ENCODE results near the gene PNPLA6.

PNPLA6 gene

GRCh38 chr19:7550987-7551761, 15.7 kb downstream of the PNPLA6 start:
- H3K36me3 Mint-ChIP-seq (ENCODE audit: low read depth): peaks cover 22% of the 10 kb centered on the region
- H3K27ac Mint-ChIP-seq: no peak overlapping the region
- H3K9me3 Mint-ChIP-seq: no peaks in the 10 kb centered on the region
- no peak overlapping the region for H3K4me3 Mint-ChIP-seq
- no peaks in the 10 kb centered on the region for H3K27me3 Mint-ChIP-seq
- peaks cover 10% of the 10 kb centered on the region for H3K4me1 Mint-ChIP-seq (ENCODE audit: low read depth)

- Mint-ChIP-seq H3K9me3 (no peaks in the 10 kb centered on the region), H3K27ac (no peak overlapping the region), H3K4me3 (no peak overlapping the region), H3K27me3 (no peaks in the 10 kb centered on the region), H3K36me3 (ENCODE audit: low read depth) (peaks cover 27% of the 10 kb centered on the region), H3K4me1 (ENCODE audit: low read depth) (no peaks in the 10 kb centered on the region)
These were observed 17.3 kb downstream of the PNPLA6 start for GRCh38 chr19:7552781-7553180.

DNA sequence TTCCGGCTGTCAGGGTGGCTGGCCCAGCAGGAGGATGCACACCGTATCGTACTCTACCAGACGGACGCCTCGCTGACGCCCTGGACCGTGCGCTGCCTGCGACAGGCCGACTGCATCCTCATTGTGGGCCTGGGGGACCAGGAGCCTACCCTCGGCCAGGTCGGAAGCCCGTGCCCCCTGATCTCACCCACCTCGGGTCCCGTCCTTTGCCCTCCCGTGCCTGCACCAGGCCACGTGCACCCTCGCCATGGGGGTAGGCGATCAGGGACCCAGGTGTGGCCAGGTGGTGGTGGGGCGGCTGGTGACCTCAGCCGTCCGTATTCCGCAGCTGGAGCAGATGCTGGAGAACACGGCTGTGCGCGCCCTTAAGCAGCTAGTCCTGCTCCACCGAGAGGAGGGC, 19.0 kb downstream of the PNPLA6 start:
- no peaks in the 10 kb centered on the region for H3K27me3 Mint-ChIP-seq
- H3K9me3 Mint-ChIP-seq: no peaks in the 10 kb centered on the region
- no peaks in the 10 kb centered on the region for H3K4me1 Mint-ChIP-seq (ENCODE audit: low read depth)
- no peak overlapping the region for H3K4me3 Mint-ChIP-seq
- no peak overlapping the region for H3K27ac Mint-ChIP-seq
- peaks cover 36% of the 10 kb centered on the region for H3K36me3 Mint-ChIP-seq (ENCODE audit: low read depth)

DNA sequence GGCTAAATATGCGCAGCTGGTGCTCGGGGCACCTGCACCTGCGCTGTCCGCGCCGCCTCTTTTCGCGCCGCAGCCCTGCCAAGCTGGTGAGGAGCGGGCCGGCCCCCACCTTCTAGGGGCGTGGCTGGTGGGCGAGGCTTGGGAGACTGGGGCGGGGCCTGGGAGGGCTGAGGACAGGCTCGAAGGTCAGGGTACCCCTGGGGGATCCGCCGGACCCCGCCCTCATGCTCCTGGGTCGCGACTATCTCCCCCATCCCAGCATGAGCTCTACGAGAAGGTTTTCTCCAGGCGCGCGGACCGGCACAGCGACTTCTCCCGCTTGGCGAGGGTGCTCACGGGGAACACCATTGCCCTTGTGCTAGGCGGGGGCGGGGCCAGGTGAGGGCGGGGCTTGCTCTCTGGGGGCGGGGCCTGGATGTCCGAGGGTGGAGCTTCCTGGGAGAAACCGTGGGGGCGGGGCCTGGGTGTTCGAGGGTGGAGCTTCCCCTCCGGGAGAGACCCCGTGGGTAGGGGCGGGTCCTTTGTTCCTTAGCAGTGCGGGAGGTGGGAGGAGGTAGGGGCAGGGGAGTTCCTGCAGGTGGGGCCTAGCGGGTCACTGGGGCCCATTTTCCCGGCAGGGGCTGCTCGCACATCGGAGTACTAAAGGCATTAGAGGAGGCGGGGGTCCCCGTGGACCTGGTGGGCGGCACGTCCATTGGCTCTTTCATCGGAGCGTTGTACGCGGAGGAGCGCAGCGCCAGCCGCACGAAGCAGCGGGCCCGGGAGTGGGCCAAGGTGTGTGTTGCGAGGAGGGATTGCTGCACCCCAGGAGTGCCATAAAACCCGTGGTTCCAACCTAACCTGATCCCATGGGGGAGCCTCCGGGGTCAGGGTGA, 19.7 kb downstream of the PNPLA6 start:
- Mint-ChIP-seq H3K4me1 (ENCODE audit: low read depth) (no peaks in the 10 kb centered on the region), H3K4me3 (no peak overlapping the region), H3K9me3 (no peaks in the 10 kb centered on the region), H3K36me3 (ENCODE audit: low read depth) (peaks cover 35% of the 10 kb centered on the region), H3K27me3 (no peaks in the 10 kb centered on the region), H3K27ac (no peak overlapping the region)

DNA sequence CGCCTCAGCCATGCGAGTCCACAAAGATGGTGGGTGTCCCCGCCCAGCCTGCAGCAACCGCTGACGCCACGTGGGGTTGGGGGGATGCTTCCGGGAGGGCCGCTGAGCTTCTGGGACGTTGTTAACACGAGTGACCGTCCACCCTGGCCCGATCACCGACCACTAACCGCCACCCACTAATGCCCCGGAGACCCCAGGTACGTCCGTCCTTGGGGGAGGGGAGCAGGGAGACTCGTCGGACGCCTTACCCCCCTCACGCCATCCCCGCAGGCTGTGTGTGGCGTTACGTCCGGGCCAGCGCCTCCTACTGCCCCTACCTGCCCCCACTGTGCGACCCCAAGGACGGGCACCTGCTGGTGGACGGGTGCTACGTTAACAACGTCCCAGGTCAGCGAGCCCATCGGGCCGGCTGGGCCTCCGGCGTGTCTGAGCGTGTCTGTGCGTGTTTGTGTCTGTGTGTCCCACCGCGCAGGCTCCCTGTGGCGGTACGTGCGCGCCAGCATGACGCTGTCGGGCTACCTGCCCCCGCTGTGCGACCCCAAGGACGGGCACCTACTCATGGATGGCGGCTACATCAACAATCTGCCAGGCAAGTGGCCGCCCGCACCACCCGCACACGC, 21.3 kb downstream of the PNPLA6 start:
- H3K27ac Mint-ChIP-seq: no peak overlapping the region
- H3K4me1 Mint-ChIP-seq (ENCODE audit: low read depth): no peaks in the 10 kb centered on the region
- H3K36me3 Mint-ChIP-seq (ENCODE audit: low read depth): peaks cover 32% of the 10 kb centered on the region
- no peak overlapping the region for H3K4me3 Mint-ChIP-seq
- H3K27me3 Mint-ChIP-seq: no peaks in the 10 kb centered on the region
- H3K9me3 Mint-ChIP-seq: no peaks in the 10 kb centered on the region

DNA sequence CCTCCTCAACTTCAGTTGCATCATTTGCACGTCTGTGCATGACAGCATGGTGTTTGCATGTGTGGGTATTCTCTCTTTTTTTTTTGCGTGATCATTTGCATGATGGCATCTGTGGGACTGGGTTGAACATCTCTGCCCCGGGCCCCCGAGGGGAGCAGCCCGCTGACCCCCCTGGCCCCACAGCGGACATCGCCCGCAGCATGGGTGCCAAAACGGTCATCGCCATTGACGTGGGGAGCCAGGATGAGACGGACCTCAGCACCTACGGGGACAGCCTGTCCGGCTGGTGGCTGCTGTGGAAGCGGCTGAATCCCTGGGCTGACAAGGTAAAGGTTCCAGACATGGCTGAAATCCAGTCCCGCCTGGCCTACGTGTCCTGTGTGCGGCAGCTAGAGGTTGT, 23.1 kb downstream of the PNPLA6 start:
- no peaks in the 10 kb centered on the region for H3K4me1 Mint-ChIP-seq (ENCODE audit: low read depth)
- no peak overlapping the region for H3K27ac Mint-ChIP-seq
- no peaks in the 10 kb centered on the region for H3K27me3 Mint-ChIP-seq
- no peak overlapping the region for H3K4me3 Mint-ChIP-seq
- H3K36me3 Mint-ChIP-seq (ENCODE audit: low read depth): peaks cover 31% of the 10 kb centered on the region
- H3K9me3 Mint-ChIP-seq: no peaks in the 10 kb centered on the region

DNA sequence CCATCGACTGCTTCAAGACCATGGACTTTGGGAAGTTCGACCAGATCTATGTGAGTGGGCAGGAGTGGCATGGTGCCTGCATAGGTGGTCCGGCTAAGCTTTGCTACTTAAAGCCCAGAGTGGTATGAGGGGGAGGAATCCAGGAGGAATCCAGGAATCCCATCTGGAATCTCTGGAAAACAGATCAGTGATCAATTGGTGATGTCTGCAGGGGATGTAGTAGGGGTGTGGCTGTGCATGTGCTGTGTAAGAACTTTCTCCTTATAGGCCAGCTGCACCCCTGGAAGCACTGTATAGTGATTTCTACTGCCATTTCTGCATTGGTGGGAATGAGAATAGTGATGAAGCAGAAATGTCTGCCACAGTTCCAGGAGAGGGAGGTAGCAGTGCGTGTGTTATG, 23.6 kb downstream of the PNPLA6 start:
- no peak overlapping the region for H3K27ac Mint-ChIP-seq
- no peak overlapping the region for H3K4me3 Mint-ChIP-seq
- H3K4me1 Mint-ChIP-seq (ENCODE audit: low read depth): no peaks in the 10 kb centered on the region
- no peaks in the 10 kb centered on the region for H3K9me3 Mint-ChIP-seq
- peaks cover 31% of the 10 kb centered on the region for H3K36me3 Mint-ChIP-seq (ENCODE audit: low read depth)
- H3K27me3 Mint-ChIP-seq: no peaks in the 10 kb centered on the region

GRCh38 chr19:7560255-7560654, 24.7 kb downstream of the PNPLA6 start:
- H3K27ac Mint-ChIP-seq: no peak overlapping the region
- H3K4me3 Mint-ChIP-seq: no peak overlapping the region
- H3K4me1 Mint-ChIP-seq (ENCODE audit: low read depth): no peaks in the 10 kb centered on the region
- no peaks in the 10 kb centered on the region for H3K27me3 Mint-ChIP-seq
- H3K36me3 Mint-ChIP-seq (ENCODE audit: low read depth): peaks cover 31% of the 10 kb centered on the region
- no peaks in the 10 kb centered on the region for H3K9me3 Mint-ChIP-seq

- Mint-ChIP-seq H3K27ac (no peak overlapping the region), H3K4me3 (no peak overlapping the region), H3K27me3 (no peaks in the 10 kb centered on the region), H3K4me1 (ENCODE audit: low read depth) (no peaks in the 10 kb centered on the region), H3K9me3 (no peaks in the 10 kb centered on the region), H3K36me3 (ENCODE audit: low read depth) (peaks cover 24% of the 10 kb centered on the region)
These were observed 25.8 kb downstream of the PNPLA6 start for GRCh38 chr19:7561325-7561724.

DNA sequence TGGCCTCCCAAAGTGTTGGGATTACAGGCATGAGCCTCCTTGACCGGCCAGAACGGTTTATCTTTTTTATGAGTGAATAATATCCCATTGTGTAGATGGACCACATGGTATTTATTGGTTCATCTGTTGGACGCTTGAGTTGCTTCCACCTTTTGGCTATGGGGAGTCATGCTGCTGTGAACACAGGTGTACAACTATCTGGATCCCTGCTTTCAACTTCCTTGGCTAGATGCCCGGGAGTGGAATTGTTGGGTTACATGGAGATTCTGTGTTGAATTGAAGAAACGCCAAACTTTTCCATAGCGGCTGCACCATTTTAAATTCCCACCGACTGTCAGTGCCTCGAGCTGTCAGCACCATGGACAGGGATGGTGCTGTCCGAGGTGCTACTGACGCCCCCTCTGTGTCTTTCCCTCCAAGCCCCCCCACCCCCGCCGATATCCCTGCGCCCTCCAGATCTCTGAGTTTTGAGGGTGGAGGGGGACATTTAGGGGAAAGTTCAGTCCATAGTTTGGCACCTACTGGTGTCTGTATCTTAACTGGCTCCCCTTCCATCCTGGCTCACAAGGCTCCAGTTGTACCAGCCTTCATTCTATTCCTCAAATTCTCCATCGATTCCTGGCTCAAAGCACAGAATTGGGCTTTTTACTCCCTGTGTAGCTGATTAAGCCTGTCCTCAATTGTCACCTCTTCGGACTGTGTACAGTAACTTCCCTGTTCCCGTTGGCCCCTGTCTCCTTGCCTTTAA, 27.3 kb downstream of the PNPLA6 start:
- Mint-ChIP-seq H3K36me3 (ENCODE audit: low read depth) (peaks cover 21% of the 10 kb centered on the region), H3K4me1 (ENCODE audit: low read depth) (no peaks in the 10 kb centered on the region), H3K9me3 (no peaks in the 10 kb centered on the region), H3K27me3 (no peaks in the 10 kb centered on the region), H3K4me3 (no peak overlapping the region), H3K27ac (no peak overlapping the region)

DNA sequence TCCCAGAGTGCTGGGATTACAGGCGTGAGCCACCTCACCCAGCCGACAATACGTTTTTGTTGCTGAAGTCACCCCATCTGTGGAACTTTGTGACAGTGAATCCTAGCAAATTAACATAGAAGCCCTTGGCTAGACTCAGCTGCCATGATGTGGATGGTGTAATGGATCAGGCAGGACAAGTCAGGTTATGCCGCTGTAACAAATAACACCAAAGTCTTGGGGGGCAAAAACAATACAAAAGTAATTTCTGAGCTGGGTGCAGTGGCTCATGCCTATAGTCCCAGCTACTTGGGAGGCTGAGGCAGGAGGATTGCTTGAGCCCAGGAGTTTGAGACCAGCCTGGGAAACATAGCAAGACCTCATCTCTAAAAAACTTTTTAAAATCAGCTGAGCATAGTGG, 29.3 kb downstream of the PNPLA6 start:
- no peak overlapping the region for H3K27ac Mint-ChIP-seq
- no peaks in the 10 kb centered on the region for H3K9me3 Mint-ChIP-seq
- no peaks in the 10 kb centered on the region for H3K27me3 Mint-ChIP-seq
- no peaks in the 10 kb centered on the region for H3K4me1 Mint-ChIP-seq (ENCODE audit: low read depth)
- H3K36me3 Mint-ChIP-seq (ENCODE audit: low read depth): peaks cover 8% of the 10 kb centered on the region
- no peak overlapping the region for H3K4me3 Mint-ChIP-seq

GRCh38 chr19:7565332-7565731, 29.8 kb downstream of the PNPLA6 start:
- Mint-ChIP-seq H3K4me1 (ENCODE audit: low read depth) (no peaks in the 10 kb centered on the region), H3K4me3 (no peak overlapping the region), H3K36me3 (ENCODE audit: low read depth) (peaks cover 5% of the 10 kb centered on the region), H3K9me3 (no peaks in the 10 kb centered on the region), H3K27me3 (no peaks in the 10 kb centered on the region), H3K27ac (no peak overlapping the region)

DNA sequence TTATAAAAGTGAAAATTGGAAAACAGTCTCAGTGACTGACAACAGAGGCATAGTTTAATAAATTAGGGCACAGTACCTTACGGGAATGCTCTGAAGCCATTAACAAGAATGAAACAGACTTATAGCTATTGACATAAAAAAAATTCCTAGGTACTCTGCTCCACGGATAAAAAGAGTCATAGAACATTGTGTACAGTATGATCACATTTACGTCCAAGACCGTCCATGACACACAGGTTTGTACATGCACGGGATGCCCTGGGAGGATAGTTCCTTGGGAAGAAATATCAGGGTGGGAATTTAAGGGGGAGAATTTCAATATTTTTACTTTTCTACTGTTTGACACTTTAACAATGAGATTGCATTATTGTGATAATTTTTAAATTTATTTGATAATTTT, 35.2 kb downstream of the PNPLA6 start:
- Mint-ChIP-seq H3K9me3 (no peaks in the 10 kb centered on the region), H3K36me3 (ENCODE audit: low read depth) (no peaks in the 10 kb centered on the region), H3K4me1 (ENCODE audit: low read depth) (no peaks in the 10 kb centered on the region), H3K4me3 (no peak overlapping the region), H3K27ac (no peak overlapping the region), H3K27me3 (peaks cover 3% of the 10 kb centered on the region)

- H3K27ac Mint-ChIP-seq: no peak overlapping the region
- H3K4me3 Mint-ChIP-seq: no peak overlapping the region
- H3K36me3 Mint-ChIP-seq (ENCODE audit: low read depth): no peaks in the 10 kb centered on the region
- H3K27me3 Mint-ChIP-seq: peaks cover 18% of the 10 kb centered on the region
- no peaks in the 10 kb centered on the region for H3K9me3 Mint-ChIP-seq
- no peaks in the 10 kb centered on the region for H3K4me1 Mint-ChIP-seq (ENCODE audit: low read depth)
These were observed 40.0 kb downstream of the PNPLA6 start for GRCh38 chr19:7575434-7576040.
